DND-41 (cell line): Measurements from ENCODE around the gene SLC10A7.

ENCODE experiments used
- ATAC-seq: fragments of 200-7000 bp; cut with Tn5 transposase; 3 replicates; pipeline ENCODE4 v1.9.1; 2021; ENCODE audit warnings: low read depth; ENCODE audit not compliant: insufficient read depth
- DNase-seq: peaks from one replicate; pipeline ENCODE4 v3.0.0-alpha.2; 2020
- H2AFZ ChIP-seq: 2 replicates; pipeline ENCODE4 v1.6.0; 2012; ENCODE audit warnings: low read depth, low read length
- H3K27ac ChIP-seq: 2 replicates; pipeline ENCODE4 v1.5.1; 2012; ENCODE audit warnings: low read length, inconsistent platforms
- H3K27me3 ChIP-seq: fragments of 200-600 bp; sonication (generic); 2 replicates; pipeline ENCODE4 v1.6.0; 2012; ENCODE audit warnings: low read length, mild to moderate bottlenecking, inconsistent platforms; ENCODE audit not compliant: insufficient read depth, poor library complexity
- H3K36me3 ChIP-seq: 2 replicates; pipeline ENCODE4 v1.5.1; 2012; ENCODE audit warnings: low read length, inconsistent platforms; ENCODE audit not compliant: insufficient read depth
- H3K4me1 ChIP-seq: 2 replicates; pipeline ENCODE4 v1.5.1; 2012; ENCODE audit warnings: mild to moderate bottlenecking, low read length; ENCODE audit not compliant: insufficient read depth
- H3K4me2 ChIP-seq: 2 replicates; pipeline ENCODE4 v1.6.0; 2012; ENCODE audit warnings: mild to moderate bottlenecking, moderate library complexity, low read length, inconsistent platforms; ENCODE audit not compliant: insufficient read depth
- H3K4me3 ChIP-seq, 2 experiments: fragments of 200-600 bp in 1 of 2; shearing (Covaris generic) in 1 of 2; 2 replicates each; pipeline ENCODE4 v1.5.1; 2012 to 2016; ENCODE audit warnings: inconsistent platforms in 2 of 2, low read length in 2 of 2, mild to moderate bottlenecking in 2 of 2, low read depth in 1 of 2, moderate library complexity in 1 of 2
- H3K79me2 ChIP-seq: 2 replicates; pipeline ENCODE4 v1.6.0; 2012; ENCODE audit warnings: low read length, inconsistent platforms; ENCODE audit not compliant: insufficient read depth
- H3K9ac ChIP-seq: 2 replicates; pipeline ENCODE4 v1.6.0; 2012; ENCODE audit warnings: low read depth, mild to moderate bottlenecking, inconsistent platforms, low read length, moderate library complexity
- H3K9me3 ChIP-seq: 2 replicates; pipeline ENCODE4 v1.5.1; 2012; ENCODE audit warnings: low read length, moderate library complexity, mild to moderate bottlenecking, inconsistent platforms; ENCODE audit not compliant: insufficient read depth, severe bottlenecking
- H4K20me1 ChIP-seq: 2 replicates; pipeline ENCODE4 v1.6.0; 2012; ENCODE audit warnings: low read length; ENCODE audit not compliant: insufficient read depth
- EZH2 ChIP-seq: IDR thresholded peaks from 3 replicates; pipeline ENCODE4 v1.6.1; 2012; ENCODE audit warnings: borderline replicate concordance, low read depth, mild to moderate bottlenecking, moderate library complexity, low read length, inconsistent platforms; ENCODE audit not compliant: severe bottlenecking
- TF ChIP-seq, protein P1 (sequence below): IDR thresholded peaks from 2 replicates; pipeline ENCODE4 v1.5.1; 2012; ENCODE audit warnings: borderline replicate concordance, low read length, moderate library complexity, mild to moderate bottlenecking; ENCODE audit not compliant: poor library complexity, severe bottlenecking; ENCODE audit errors: extremely low read depth

Gene SLC10A7

GRCh38 chr4:146317783-146318182 is 204.0 kb downstream of the SLC10A7 start:
- H3K9ac ChIP-seq: no peak overlapping the region

GRCh38 chr4:146315184-146315583 is 206.6 kb downstream of the SLC10A7 start:
- no peaks in the 10 kb centered on the region for H3K27me3 ChIP-seq
- H3K79me2 ChIP-seq: no peaks in the 10 kb centered on the region
- H4K20me1 ChIP-seq: no peaks in the 10 kb centered on the region
- no peaks in the 10 kb centered on the region for H3K36me3 ChIP-seq
- H3K4me2 ChIP-seq: no peak overlapping the region
- H3K27ac ChIP-seq: no peak overlapping the region
- H3K4me1 ChIP-seq: no peaks in the 10 kb centered on the region
- H3K9me3 ChIP-seq: no peaks in the 10 kb centered on the region
- H2AFZ ChIP-seq: no peak overlapping the region
- TF ChIP-seq, protein P1, sequence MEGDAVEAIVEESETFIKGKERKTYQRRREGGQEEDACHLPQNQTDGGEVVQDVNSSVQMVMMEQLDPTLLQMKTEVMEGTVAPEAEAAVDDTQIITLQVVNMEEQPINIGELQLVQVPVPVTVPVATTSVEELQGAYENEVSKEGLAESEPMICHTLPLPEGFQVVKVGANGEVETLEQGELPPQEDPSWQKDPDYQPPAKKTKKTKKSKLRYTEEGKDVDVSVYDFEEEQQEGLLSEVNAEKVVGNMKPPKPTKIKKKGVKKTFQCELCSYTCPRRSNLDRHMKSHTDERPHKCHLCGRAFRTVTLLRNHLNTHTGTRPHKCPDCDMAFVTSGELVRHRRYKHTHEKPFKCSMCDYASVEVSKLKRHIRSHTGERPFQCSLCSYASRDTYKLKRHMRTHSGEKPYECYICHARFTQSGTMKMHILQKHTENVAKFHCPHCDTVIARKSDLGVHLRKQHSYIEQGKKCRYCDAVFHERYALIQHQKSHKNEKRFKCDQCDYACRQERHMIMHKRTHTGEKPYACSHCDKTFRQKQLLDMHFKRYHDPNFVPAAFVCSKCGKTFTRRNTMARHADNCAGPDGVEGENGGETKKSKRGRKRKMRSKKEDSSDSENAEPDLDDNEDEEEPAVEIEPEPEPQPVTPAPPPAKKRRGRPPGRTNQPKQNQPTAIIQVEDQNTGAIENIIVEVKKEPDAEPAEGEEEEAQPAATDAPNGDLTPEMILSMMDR: no peak
- TF ChIP-seq EZH2: no peak
- no peak for ATAC-seq
- no peak overlapping the region for H3K4me3 ChIP-seq
- DNase-seq: no peak
- no peak overlapping the region for H3K9ac ChIP-seq

More at GRCh38 chr4:146317783-146318182, 204.0 kb downstream of the SLC10A7 start:
- TF ChIP-seq EZH2: no peak
- TF ChIP-seq, protein P1: no peak
- Histone ChIP-seq H3K4me3 (no peak overlapping the region), H3K79me2 (no peaks in the 10 kb centered on the region), H3K9me3 (no peaks in the 10 kb centered on the region), H3K27ac (no peak overlapping the region), H4K20me1 (no peaks in the 10 kb centered on the region), H3K36me3 (no peaks in the 10 kb centered on the region), H3K4me1 (no peaks in the 10 kb centered on the region), H3K27me3 (no peaks in the 10 kb centered on the region), H2AFZ (no peak overlapping the region), H3K4me2 (no peak overlapping the region)
- DNase-seq: no peak
- no peak for ATAC-seq

- H3K27me3 ChIP-seq: no peaks in the 10 kb centered on the region
- TF ChIP-seq EZH2: no peak
- TF ChIP-seq, protein P1: no peak
- no peak overlapping the region for H3K4me2 ChIP-seq
Measured at GRCh38 chr4:146311238-146311970, 210.3 kb downstream of the SLC10A7 start.

More at GRCh38 chr4:146311238-146311970, 210.3 kb downstream of the SLC10A7 start:
- Histone ChIP-seq H4K20me1 (no peaks in the 10 kb centered on the region), H3K36me3 (no peaks in the 10 kb centered on the region), H3K4me3 (no peak overlapping the region), H3K79me2 (no peaks in the 10 kb centered on the region), H3K4me1 (no peaks in the 10 kb centered on the region), H3K27ac (no peak overlapping the region), H3K9ac (no peak overlapping the region), H2AFZ (no peak overlapping the region), H3K9me3 (no peaks in the 10 kb centered on the region)
- DNase-seq (no peak), ATAC-seq (no peak)
